DMS79 treated with DMSO at 0.1 percent for 48 hours (cell line): ENCODE measurements around the gene SPACA4.

Experiments used
- DNase-seq: peaks from one replicate; lab custom pipeline; 2025; lab: John Stamatoyannopoulos, UW

SPACA4 gene

DNA sequence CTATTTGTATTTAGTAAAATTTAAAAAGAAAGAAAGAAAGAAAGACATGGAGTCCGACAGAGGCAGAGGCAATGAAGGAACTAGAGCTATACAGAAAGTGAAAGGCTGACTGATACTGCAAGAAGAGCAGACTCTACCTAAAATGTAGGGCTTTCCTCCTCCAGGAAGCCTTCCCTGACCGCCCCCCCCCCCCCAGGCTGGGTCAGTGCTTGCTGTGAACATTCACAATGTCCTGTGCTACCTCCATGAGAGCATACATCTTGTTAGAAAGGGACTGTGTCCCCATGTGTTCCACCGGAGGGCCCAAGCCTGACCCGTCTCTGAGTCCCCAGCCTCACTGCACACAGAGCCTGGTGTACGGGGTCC is 45.1 kb downstream of the SPACA4 start:
- no peak for DNase-seq

DNA sequence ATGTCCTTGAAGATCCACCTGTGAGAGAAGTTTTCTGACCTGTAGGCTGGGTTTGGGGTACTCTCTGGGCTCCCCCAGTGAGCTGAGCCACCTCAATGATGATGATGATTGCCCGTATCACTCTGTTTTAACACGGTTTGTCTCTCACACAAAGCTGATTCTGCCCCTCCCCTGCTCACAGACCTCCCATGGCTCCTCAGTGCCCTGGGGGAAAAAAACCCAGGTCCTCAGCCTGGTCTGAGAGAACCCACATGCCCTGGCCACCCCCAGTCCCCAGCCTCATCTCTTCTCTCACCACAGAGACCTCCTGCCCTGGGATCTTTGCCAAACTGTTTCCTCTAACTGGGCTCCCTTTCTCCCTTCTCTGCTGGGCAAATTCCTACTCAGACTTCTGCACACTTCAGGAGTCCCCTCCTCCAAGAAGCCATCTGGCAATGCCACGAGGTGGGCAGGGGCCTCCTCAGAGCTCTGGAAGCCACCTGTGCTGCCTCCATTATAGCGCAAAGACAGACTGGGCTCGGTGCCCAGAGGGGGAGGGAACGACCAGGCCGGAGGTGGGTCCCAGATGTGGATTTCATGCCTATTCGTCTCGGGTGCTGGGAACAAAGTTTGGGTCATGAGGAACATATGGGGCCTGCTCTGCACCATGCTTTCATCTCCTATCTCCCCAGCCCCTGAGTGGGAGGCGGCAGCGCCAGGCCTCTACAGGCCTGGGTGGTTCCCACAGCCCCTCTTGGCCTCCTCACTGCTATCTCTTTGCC is 47.9 kb downstream of the SPACA4 start:
- DNase-seq = peak; percentile 34

DNA sequence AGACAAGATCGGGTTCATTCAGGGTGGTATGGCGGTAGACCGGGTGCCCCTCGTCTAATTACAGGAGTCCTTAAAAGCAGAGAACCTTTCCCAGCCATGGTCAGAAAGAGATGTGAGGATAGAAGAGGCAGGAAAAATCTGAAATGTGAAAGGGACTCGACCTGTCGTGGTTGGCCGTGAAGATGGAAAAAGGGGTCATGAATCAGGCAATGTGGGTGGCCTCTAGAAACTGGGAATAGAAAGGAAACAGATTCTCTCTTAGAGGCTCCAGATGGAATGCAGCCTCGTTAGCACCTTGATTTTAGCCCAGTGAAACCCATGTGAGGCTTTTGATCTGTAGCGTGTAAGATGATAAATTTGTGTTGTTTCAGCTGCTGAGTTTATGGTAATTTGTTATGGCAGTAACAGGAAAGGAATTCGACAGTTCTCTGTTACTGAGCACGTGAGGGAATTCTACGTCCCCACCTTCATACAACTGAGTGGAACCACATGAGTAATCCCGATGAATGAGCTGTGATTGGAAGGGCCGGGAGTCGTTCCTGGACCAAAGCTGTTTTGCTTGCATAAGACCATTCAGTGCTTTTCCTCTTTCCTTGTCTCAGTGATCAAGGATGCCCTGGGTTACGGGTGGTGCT is 50.4 kb downstream of the SPACA4 start:
- no peak for DNase-seq
